H1 (cell line): ENCODE measurements around the gene FLRT1. TPM values are rescaled to one million over a fixed set of nuclear protein-coding genes. Genes with fewer than 3 reads are reported as not detected.
A peak's percentile ranks its signal among the peaks of the same experiment; 100 is the strongest.

Experiments used
- CTCF ChIA-PET: fragments of 300-600 bp; sonication (Branson Sonifier 250); formaldehyde crosslinking; loops from one replicate; lab custom pipeline; 2021; ENCODE audit not compliant: partially characterized antibody; lab: Charles Lee
- POLR2A ChIA-PET: fragments of 300-600 bp; sonication (Branson Sonifier 250); formaldehyde crosslinking; loops from one replicate; lab custom pipeline; 2021; ENCODE audit warnings: inconsistent platforms; ENCODE audit not compliant: partially characterized antibody; lab: Charles Lee
- DNase-seq, 2 experiments: peaks; one replicate each; pipeline versions ENCODE4 v3.0.0 to v3.0.0-alpha.2; 2010 to 2022; ENCODE audit warnings: low spot score in 2 of 2, low read depth in 1 of 2, mixed read lengths in 1 of 2
- FAIRE-seq: peaks from 2 replicates; lab custom pipeline; 2011; peaks lifted over from hg19 to GRCh38; lab: Jason Lieb, UNC
- H2AFZ ChIP-seq: 2 replicates; pipeline ENCODE4 v1.8.1; 2012; ENCODE audit warnings: low read length, inconsistent platforms
- H2AK5ac ChIP-seq: 2 replicates; pipeline ENCODE4 v1.6.1; 2013; ENCODE audit warnings: low read depth, low read length
- H2BK120ac ChIP-seq: replicated peaks from 2 replicates; pipeline ENCODE3; 2013; ENCODE audit warnings: low read depth, low read length, inconsistent platforms
- H2BK12ac ChIP-seq: 2 replicates; pipeline ENCODE4 v1.6.1; 2013; ENCODE audit warnings: low read depth, low read length
- H2BK15ac ChIP-seq: 2 replicates; pipeline ENCODE4 v1.6.1; 2013; ENCODE audit warnings: low read length
- H2BK20ac ChIP-seq: 2 replicates; pipeline ENCODE4 v1.6.1; 2013; ENCODE audit warnings: low read length
- H2BK5ac ChIP-seq: 2 replicates; pipeline ENCODE4 v1.6.1; 2013; ENCODE audit warnings: low read depth, low read length
- H3K14ac ChIP-seq: 2 replicates; pipeline ENCODE4 v1.6.1; 2013; ENCODE audit warnings: inconsistent platforms; ENCODE audit not compliant: insufficient read length
- H3K18ac ChIP-seq: 2 replicates; pipeline ENCODE4 v1.6.1; 2013; ENCODE audit warnings: low read length; ENCODE audit errors: extremely low read depth
- H3K23ac ChIP-seq: 2 replicates; pipeline ENCODE4 v1.6.1; 2013; ENCODE audit warnings: inconsistent platforms; ENCODE audit not compliant: insufficient read length
- H3K23me2 ChIP-seq: 2 replicates; pipeline ENCODE4 v1.6.1; 2013; ENCODE audit warnings: low read depth, low read length
- H3K27ac ChIP-seq: 2 replicates; pipeline ENCODE4 v1.6.1; 2011; ENCODE audit warnings: low read depth, low read length, inconsistent platforms
- H3K27me3 ChIP-seq, 4 experiments: replicated peaks in 1 of 4; 1 replicate in 1 of 4; 2 replicates in 3 of 4; pipeline versions ENCODE4 v1.6.1 to v1.8.1; 2011 to 2013; ENCODE audit warnings: low read length in 3 of 4, mild to moderate bottlenecking in 3 of 4, inconsistent platforms in 2 of 4, mixed read lengths in 2 of 4, moderate library complexity in 1 of 4; ENCODE audit not compliant: control insufficient read depth in 3 of 4, insufficient read depth in 3 of 4; ENCODE audit errors: extremely low read depth in 1 of 4
- H3K36me3 ChIP-seq, 4 experiments: 2 replicates each; pipeline versions ENCODE4 v1.6.1 to v1.8.1; 2011 to 2013; ENCODE audit warnings: mild to moderate bottlenecking in 4 of 4, low read length in 3 of 4, moderate library complexity in 2 of 4, control low read depth in 1 of 4, inconsistent platforms in 1 of 4; ENCODE audit not compliant: insufficient read depth in 4 of 4, control insufficient read depth in 2 of 4
- H3K4ac ChIP-seq: replicated peaks from 2 replicates; pipeline ENCODE3; 2013; ENCODE audit warnings: low read length, low read depth, mixed read lengths, inconsistent platforms; ENCODE audit not compliant: insufficient read length
- H3K4me1 ChIP-seq, 4 experiments: replicated peaks in 1 of 4; 1 replicate in 1 of 4; 2 replicates in 3 of 4; pipeline versions ENCODE4 v1.6.1 to v1.8.1; 2011 to 2013; ENCODE audit warnings: low read length in 3 of 4, inconsistent platforms in 2 of 4, mixed read lengths in 1 of 4; ENCODE audit not compliant: insufficient read depth in 4 of 4, control insufficient read depth in 3 of 4
- H3K4me2 ChIP-seq, 2 experiments: 2 replicates each; pipeline versions ENCODE4 v1.6.1 to v1.8.1; 2011 to 2013; ENCODE audit warnings: low read depth in 2 of 2, low read length in 2 of 2, control low read depth in 1 of 2, inconsistent platforms in 1 of 2, mild to moderate bottlenecking in 1 of 2; ENCODE audit not compliant: insufficient read depth in 1 of 2
- H3K4me3 ChIP-seq, 4 experiments: fragments of 200-600, 300-600 bp in 1 of 4; sonication (generic), shearing (Covaris generic), sonication (Bioruptor Twin) in 1 of 4; 2 replicates each; pipeline versions ENCODE4 v1.5.1 to v1.8.1; 2011 to 2016; ENCODE audit warnings: low read length in 4 of 4, low read depth in 3 of 4, control low read depth in 2 of 4, inconsistent platforms in 2 of 4, mild to moderate bottlenecking in 2 of 4, mixed read lengths in 1 of 4, moderate library complexity in 1 of 4; ENCODE audit not compliant: insufficient read depth in 2 of 4; ENCODE audit errors: extremely low read depth in 1 of 4
- H3K56ac ChIP-seq: replicated peaks from 2 replicates; pipeline ENCODE3; 2013; ENCODE audit warnings: low read depth, mild to moderate bottlenecking, mixed read lengths, low read length, inconsistent platforms; ENCODE audit not compliant: insufficient read length
- H3K79me1 ChIP-seq: 2 replicates; pipeline ENCODE4 v1.6.1; 2013; ENCODE audit warnings: low read depth, low read length, control low read depth
- H3K79me2 ChIP-seq, 2 experiments: 2 replicates each; pipeline versions ENCODE4 v1.6.1 to v1.8.1; 2012 to 2013; ENCODE audit warnings: low read length in 2 of 2, mild to moderate bottlenecking in 2 of 2, inconsistent platforms in 1 of 2; ENCODE audit not compliant: insufficient read depth in 2 of 2, control insufficient read depth in 1 of 2
- H3K9ac ChIP-seq, 4 experiments: replicated peaks in 1 of 4; 1 replicate in 1 of 4; 2 replicates in 3 of 4; pipeline versions ENCODE4 v1.6.1 to v1.8.1; 2011 to 2013; ENCODE audit warnings: low read depth in 3 of 4, low read length in 3 of 4, control low read depth in 2 of 4, mild to moderate bottlenecking in 2 of 4, moderate library complexity in 2 of 4, inconsistent platforms in 1 of 4; ENCODE audit errors: extremely low read depth in 1 of 4
- H3K9me3 ChIP-seq, 2 experiments: 2 replicates each; pipeline versions ENCODE4 v1.6.1 to v1.8.1; 2012 to 2013; ENCODE audit warnings: mild to moderate bottlenecking in 2 of 2, moderate library complexity in 2 of 2, control low read depth in 1 of 2, inconsistent platforms in 1 of 2, low read depth in 1 of 2, low read length in 1 of 2, mixed read lengths in 1 of 2; ENCODE audit not compliant: insufficient read depth in 2 of 2
- H4K20me1 ChIP-seq, 2 experiments: replicated peaks in 1 of 2; 2 replicates each; pipeline versions ENCODE3 to v1.8.1; 2011 to 2013; ENCODE audit warnings: inconsistent platforms in 2 of 2, low read length in 2 of 2, mild to moderate bottlenecking in 1 of 2; ENCODE audit not compliant: insufficient read depth in 2 of 2, control insufficient read depth in 1 of 2
- H4K5ac ChIP-seq: 2 replicates; pipeline ENCODE4 v1.6.1; 2013; ENCODE audit warnings: low read length, low read depth, mixed read lengths, inconsistent platforms; ENCODE audit not compliant: insufficient read length
- H4K8ac ChIP-seq: 2 replicates; pipeline ENCODE4 v1.8.0; 2013; ENCODE audit warnings: mild to moderate bottlenecking, moderate library complexity, low read length, inconsistent platforms; ENCODE audit not compliant: insufficient read depth; ENCODE audit errors: extremely low read depth
- H4K91ac ChIP-seq: replicated peaks from 2 replicates; pipeline ENCODE3; 2013; ENCODE audit warnings: low read length, mixed read lengths, inconsistent platforms; ENCODE audit not compliant: insufficient read length
- CREB1 ChIP-seq: IDR thresholded peaks from 2 replicates; pipeline ENCODE4 v1.6.1; 2012; ENCODE audit warnings: inconsistent platforms
- CTCF ChIP-seq, 3 experiments: IDR thresholded peaks; 1 replicate in 2 of 3; 2 replicates in 1 of 3; pipeline versions ENCODE4 v1.5.1 to v1.6.1; 2011; ENCODE audit warnings: low read length in 3 of 3, mild to moderate bottlenecking in 3 of 3, inconsistent platforms in 2 of 3, low read depth in 1 of 3, moderate library complexity in 1 of 3; ENCODE audit not compliant: insufficient read depth in 1 of 3; ENCODE audit errors: control extremely low read depth in 1 of 3
- JUND ChIP-seq: IDR thresholded peaks from 2 replicates; pipeline ENCODE4 v1.6.1; 2011; ENCODE audit warnings: mild to moderate bottlenecking, improper control_type of control experiment, low read length
- MAX ChIP-seq: IDR thresholded peaks from 2 replicates; pipeline ENCODE4 v1.6.1; 2012; ENCODE audit warnings: inconsistent platforms
- RFX5 ChIP-seq: IDR thresholded peaks from 2 replicates; pipeline ENCODE4 v1.6.1; 2011; ENCODE audit warnings: low read depth, low read length, improper control_type of control experiment, borderline replicate concordance
- RXRA ChIP-seq: IDR thresholded peaks from 2 replicates; pipeline ENCODE4 v1.6.1; 2011; ENCODE audit warnings: low read depth, mild to moderate bottlenecking, low read length, moderate library complexity; ENCODE audit not compliant: insufficient read depth
- TBP ChIP-seq: IDR thresholded peaks from 2 replicates; pipeline ENCODE4 v1.6.1; 2011; ENCODE audit warnings: low read depth, low read length, improper control_type of control experiment
- WGBS, 2 experiments: shearing (Covaris generic) in 1 of 2; methylation state at CpG; one replicate each; pipeline versions ENCODE4 v1.1.6 to v1.1.7; 2013 to 2015; ENCODE audit warnings: low lambda C conversion rate in 2 of 2, mixed read lengths in 2 of 2, inconsistent platforms in 1 of 2, low coverage in 1 of 2, missing lambda C conversion rate in 1 of 2; ENCODE audit not compliant: insufficient replicate concordance in 2 of 2, insufficient coverage in 1 of 2, insufficient read length in 1 of 2; ENCODE audit errors: extremely low coverage in 1 of 2, missing lambda C conversion rate in 1 of 2; 5-methylcytosine and 5-hydroxymethylcytosine counted together
- polyA plus RNA-seq, 7 experiments: library from polyadenylated mRNA; depleted of rRNA in 3 of 7; stranded (reverse) in 5 of 7; unstranded in 2 of 7; fragments of >200 nt in 5 of 7; fragments of 200-250 nt in 2 of 7; gene quantifications; 1 replicate in 5 of 7; 2 replicates in 1 of 7; 4 replicates in 1 of 7; pipeline versions ENCODE4 v1.2.1 to v1.2.3, GENCODE V29; 2011 to 2013; ENCODE audit warnings: missing spikeins in 2 of 7, mixed read lengths in 2 of 7
- total RNA-seq: library from RNA; stranded (reverse); fragmentation: NEBNext Ultra II Directional; extraction: Animal tissue kit (Norgen Biotek cat#: 25700); gene quantifications from 2 replicates; pipeline ENCODE4 v1.2.1, GENCODE V29; 2021

FLRT1 gene
- total and polyA plus RNA-seq, 2 of the 8 experiments (the other 6 are each of a cell fraction or from before 2014, with no cell fraction given): 0.14 to 0.28 TPM

- TF ChIP-seq RXRA (no peak), RFX5 (peak; percentile 84), JUND (0 out of 2 replicates have a peak, but pooled peaks have one; percentile 24), CREB1 (peak; percentile 48), MAX (no peak), CTCF (IDR thresholded peaks at IDR 0.05; ENCODE audit: control extremely low read depth in 1 of 3, insufficient read depth in 1 of 3, low read depth in 1 of 3, low read length in 3 of 3) (no peak), TBP (peak; percentile 37; the same call in 1 of the 2 replicates)
Measured at GRCh38 chr11:64025205-64025604, 10.5 kb upstream of the FLRT1 start.

More at GRCh38 chr11:64025205-64025604, 10.5 kb upstream of the FLRT1 start:
- CTCF ChIA-PET: interaction anchor here (0.7 to 21.2 kb wide), 16 partner anchors 9 to 275 kb away, joined by 3 to 291 read pairs (median 4); partner anchors contain the start of gene CATSPERZ
- Histone ChIP-seq H3K79me2 (no peaks in the 10 kb centered on the region), H4K20me1 (peaks cover 0 to 3% of the 10 kb centered on the region in 2 experiments), H3K23ac (no peak overlapping the region), H3K27ac (no peak overlapping the region), H4K91ac (peak overlapping the region; percentile 4), H3K18ac (peak overlapping the region; percentile 75), H2BK5ac (peak overlapping the region; percentile 95; the same call in 1 of the 2 replicates), H3K23me2 (no peaks in the 10 kb centered on the region; the same call in 1 of the 2 replicates), H4K8ac (no peak overlapping the region), H3K14ac (no peak overlapping the region), H3K4me2 (peak overlapping the region; percentile 9 to 15; a peak in 2 of 4 replicates), H3K4me3 (no peak overlapping the region), H3K56ac (no peak overlapping the region), H3K36me3 (no peaks in the 10 kb centered on the region), H2BK15ac (no peak overlapping the region), H3K27me3 (peaks cover 2 to 19% (median 17%) of the 10 kb centered on the region in 4 experiments; a peak in 6 of 7 replicates), H2AK5ac (0 out of 2 replicates have a peak overlapping the region, but pooled peaks have one; percentile 28), H3K9ac (no peak overlapping the region), H3K4me1 (peaks cover 15 to 63% (median 53%) of the 10 kb centered on the region in 4 experiments), H3K9me3 (no peaks in the 10 kb centered on the region), H2BK12ac (no peak overlapping the region), H2AFZ (no peak overlapping the region), H2BK20ac (peak overlapping the region; percentile 61; the same call in 1 of the 2 replicates), H2BK120ac (peak overlapping the region; percentile 84), H3K4ac (no peak overlapping the region), H3K79me1 (no peaks in the 10 kb centered on the region; the same call in 1 of the 2 replicates), H4K5ac (no peak overlapping the region)
- FAIRE-seq (no peak), DNase-seq (peak in 1 of 2 experiments; percentile 77)
- 22% methylated on average over 4 of the region's 4 CpGs; no CpG with 5 or more reads in 1 of the 2 experiments for WGBS, 2 experiments
- POLR2A ChIA-PET: interaction anchor here (0.9 to 3.9 kb wide), 9 partner anchors 9 to 142 kb away, joined by 3 to 12 read pairs (median 6); partner anchors contain the start of gene FLRT1
